Karpas-422 (cell line): ENCODE results near the gene SELENOS. TPM values are rescaled to one million over a fixed set of nuclear protein-coding genes. Genes with fewer than 3 reads are reported as not detected.

Experiments used
- DNase-seq: peaks from one replicate; pipeline ENCODE4 v3.0.0-alpha.2; 2015
- H2AFZ ChIP-seq: fragments of 200-600 bp; sonication (generic); 2 replicates; pipeline ENCODE4 v1.6.1; 2014; ENCODE audit warnings: antibody characterized with exemption, low read length, mixed read lengths
- H3K27ac ChIP-seq: fragments of 200-600 bp; sonication (generic); 2 replicates; pipeline ENCODE4 v1.5.1; 2014; ENCODE audit warnings: mild to moderate bottlenecking, low read length, moderate library complexity
- H3K27me3 ChIP-seq: fragments of 200-600 bp; sonication (generic); 2 replicates; pipeline ENCODE4 v1.6.1; 2014; ENCODE audit warnings: low read length, mixed read lengths
- H3K36me3 ChIP-seq: fragments of 200-600 bp; sonication (generic); 2 replicates; pipeline ENCODE4 v1.6.1; 2014; ENCODE audit warnings: low read length, mixed read lengths; ENCODE audit not compliant: insufficient read depth
- H3K4me1 ChIP-seq: fragments of 200-600 bp; sonication (generic); 2 replicates; pipeline ENCODE4 v1.6.1; 2014; ENCODE audit warnings: mild to moderate bottlenecking, low read length, mixed read lengths
- H3K4me2 ChIP-seq: fragments of 200-600 bp; sonication (generic); 2 replicates; pipeline ENCODE4 v1.6.1; 2014; ENCODE audit warnings: low read length, low read depth, mild to moderate bottlenecking; ENCODE audit not compliant: poor library complexity, severe bottlenecking
- H3K4me3 ChIP-seq: fragments of 200-600 bp; sonication (generic); 2 replicates; pipeline ENCODE4 v1.5.1; 2014; ENCODE audit warnings: mild to moderate bottlenecking, antibody characterized with exemption, low read length, mixed read lengths
- H3K79me2 ChIP-seq: fragments of 200-600 bp; sonication (generic); 2 replicates; pipeline ENCODE4 v1.6.1; 2014; ENCODE audit warnings: mild to moderate bottlenecking, low read length, mixed read lengths
- H3K9ac ChIP-seq: fragments of 200-600 bp; sonication (generic); 2 replicates; pipeline ENCODE4 v1.6.0; 2014; ENCODE audit warnings: low read length
- H3K9me2 ChIP-seq: fragments of 200-600 bp; sonication (generic), shearing (Covaris generic); replicated peaks from 2 replicates; pipeline ENCODE4 v1.6.0; 2014; ENCODE audit warnings: mild to moderate bottlenecking, low read length, moderate library complexity; ENCODE audit not compliant: insufficient read depth
- H3K9me3 ChIP-seq: fragments of 300-700, 200-600 bp; sonication (generic); 2 replicates; pipeline ENCODE4 v1.6.1; 2014; ENCODE audit warnings: low read length, mixed read lengths
- H4K20me1 ChIP-seq: fragments of 200-600 bp; sonication (generic); 2 replicates; pipeline ENCODE4 v1.6.1; 2014; ENCODE audit warnings: mild to moderate bottlenecking, antibody characterized with exemption, low read length, low read depth; ENCODE audit not compliant: insufficient read depth
- total RNA-seq: library from RNA; depleted of rRNA; stranded (reverse); fragments of >200 nt; shearing (Covaris generic); gene quantifications from 2 replicates; pipeline ENCODE4 v1.2.3, GENCODE V29; 2014; ENCODE audit warnings: low replicate concordance

SELENOS gene
- total RNA-seq, 1 experiment from 2014 or later = 14.9 TPM

DNA sequence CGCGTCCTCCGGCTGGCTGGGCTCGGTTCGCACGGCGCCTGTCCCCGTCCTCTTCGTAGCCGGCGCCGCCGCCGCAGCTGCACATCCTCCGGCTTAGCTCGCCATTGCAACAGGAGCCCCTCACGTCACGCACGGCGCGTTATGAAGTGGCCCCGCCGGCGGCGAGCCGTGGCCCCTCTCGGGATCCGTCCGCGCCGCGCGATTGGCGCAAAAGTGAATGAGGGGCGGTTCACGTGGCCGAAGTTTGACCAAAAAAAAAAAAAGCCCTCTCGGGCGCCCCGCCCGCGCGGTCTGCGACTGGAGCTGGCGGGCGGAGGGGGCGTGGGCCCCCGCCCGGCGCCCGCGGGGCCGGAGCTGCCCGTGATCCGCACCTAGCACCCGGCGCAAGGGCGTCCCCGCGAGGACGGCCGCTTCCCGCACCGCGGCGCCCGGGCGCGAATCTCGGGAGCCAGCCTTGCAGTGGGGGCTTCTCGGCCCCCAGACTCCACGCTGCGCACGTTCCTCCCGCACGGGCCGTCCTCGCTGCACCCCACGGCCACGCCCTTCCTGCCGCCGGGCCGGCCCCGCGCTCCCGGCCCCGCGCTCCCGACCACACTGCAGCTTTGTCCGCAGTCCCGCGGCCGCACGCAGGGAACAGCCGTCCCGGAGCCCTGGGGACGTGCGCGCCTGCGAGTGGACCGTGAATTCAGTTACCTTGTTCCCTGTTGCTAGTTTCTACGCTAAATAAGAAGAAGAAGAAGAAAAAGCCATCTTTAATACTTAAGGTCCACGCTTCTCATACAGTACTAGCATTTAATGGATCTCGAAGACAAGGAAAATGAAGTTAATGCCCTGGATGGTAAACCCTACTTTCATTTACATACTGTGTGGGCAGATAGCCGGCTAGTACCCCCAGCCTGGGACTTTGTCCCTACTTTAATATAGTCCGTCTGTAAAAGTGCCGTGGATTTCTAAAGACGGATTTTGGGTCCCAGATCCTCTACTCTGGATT is 25.2 kb downstream of the SELENOS start, which contains the start of gene CHSY1:
Gene CHSY1, minus strand, starts transcription at position 219 of the 991 bp plus-strand sequence. CDS start 592 bp downstream, outside the sequence.
- no peaks in the 10 kb centered on the region; the same call in 1 of the 2 replicates for H3K27me3 ChIP-seq
- H2AFZ ChIP-seq = peak within 1 kb of the TSS; percentile 80
- peak within 1 kb of the TSS; percentile 80 for H3K9ac ChIP-seq
- peaks cover 11% of the 10 kb centered on the region for H3K79me2 ChIP-seq
- H3K4me1 ChIP-seq = peaks cover 31% of the 10 kb centered on the region
- no peaks in the 10 kb centered on the region; the same call in 1 of the 2 replicates for H3K36me3 ChIP-seq
- H3K27ac ChIP-seq = no peak within 1 kb of the TSS
- H3K4me3 ChIP-seq = peak within 1 kb of the TSS; percentile 86
- no peaks in the 10 kb centered on the region for H3K9me2 ChIP-seq
- no peaks in the 10 kb centered on the region for H3K9me3 ChIP-seq
- H4K20me1 ChIP-seq = peaks cover 28% of the 10 kb centered on the region
- H3K4me2 ChIP-seq = peak within 1 kb of the TSS; percentile 97
- DNase-seq = peak; percentile 94

DNA sequence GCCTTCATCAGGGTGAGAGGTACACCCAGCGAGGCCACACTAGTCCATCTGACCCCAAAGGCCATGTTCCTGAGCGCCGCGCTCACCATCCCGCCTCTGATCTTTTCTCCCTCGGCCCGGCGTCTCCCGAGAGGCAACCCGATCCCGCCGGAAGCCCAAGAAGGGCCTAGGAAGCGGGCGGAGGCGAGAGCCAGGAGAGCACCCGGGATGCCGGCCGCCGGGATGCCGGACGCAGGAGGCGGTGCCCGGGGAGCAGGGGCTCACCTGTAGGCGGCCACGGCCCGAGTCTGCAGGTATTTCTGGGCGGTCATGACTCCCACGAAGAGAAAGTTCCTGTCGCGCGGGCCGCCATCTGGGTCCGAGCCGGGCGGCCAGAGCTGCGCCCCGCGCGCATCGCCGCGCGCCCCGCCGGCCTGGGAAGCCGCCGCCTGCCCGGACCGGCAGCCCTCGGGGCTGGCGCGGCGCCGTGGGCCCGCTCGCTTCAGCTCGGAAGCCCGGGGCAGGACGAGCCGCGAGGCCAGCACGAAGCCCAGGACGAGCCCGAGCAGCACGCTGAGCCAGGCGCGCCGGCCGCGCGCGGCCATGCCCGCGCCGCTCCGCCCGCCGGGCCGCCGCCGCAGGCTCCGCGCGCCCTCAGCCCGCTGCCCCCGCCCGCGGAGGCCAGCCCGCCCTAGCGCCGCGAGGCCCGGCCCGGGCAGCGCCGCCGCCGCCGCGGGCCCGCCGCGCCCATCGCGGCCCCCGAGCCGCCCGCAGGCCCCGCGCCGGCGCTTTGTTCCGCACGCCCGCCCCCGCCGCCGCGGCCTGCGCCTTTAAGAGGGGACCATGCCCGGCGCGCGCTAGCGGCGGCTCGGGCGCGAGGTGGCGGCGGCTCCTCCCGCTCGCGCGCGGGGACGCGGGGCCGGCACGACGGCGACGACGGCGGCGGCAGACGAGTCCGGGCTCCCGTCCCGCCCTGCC is 26.1 kb downstream of the SELENOS start:
- H3K4me3 ChIP-seq = peak overlapping the region; percentile 86
- peaks cover 37% of the 10 kb centered on the region for H4K20me1 ChIP-seq
- H3K9me2 ChIP-seq = no peaks in the 10 kb centered on the region
- H3K79me2 ChIP-seq = peaks cover 11% of the 10 kb centered on the region
- peaks cover 40% of the 10 kb centered on the region for H3K4me1 ChIP-seq
- DNase-seq = no peak
- no peak overlapping the region for H3K27ac ChIP-seq
- H3K27me3 ChIP-seq = no peaks in the 10 kb centered on the region; the same call in 1 of the 2 replicates
- H3K36me3 ChIP-seq = no peaks in the 10 kb centered on the region; the same call in 1 of the 2 replicates
- peak overlapping the region; percentile 80 for H3K9ac ChIP-seq
- no peaks in the 10 kb centered on the region for H3K9me3 ChIP-seq
- H2AFZ ChIP-seq = peak overlapping the region; percentile 62
- H3K4me2 ChIP-seq = peak overlapping the region; percentile 97

DNA sequence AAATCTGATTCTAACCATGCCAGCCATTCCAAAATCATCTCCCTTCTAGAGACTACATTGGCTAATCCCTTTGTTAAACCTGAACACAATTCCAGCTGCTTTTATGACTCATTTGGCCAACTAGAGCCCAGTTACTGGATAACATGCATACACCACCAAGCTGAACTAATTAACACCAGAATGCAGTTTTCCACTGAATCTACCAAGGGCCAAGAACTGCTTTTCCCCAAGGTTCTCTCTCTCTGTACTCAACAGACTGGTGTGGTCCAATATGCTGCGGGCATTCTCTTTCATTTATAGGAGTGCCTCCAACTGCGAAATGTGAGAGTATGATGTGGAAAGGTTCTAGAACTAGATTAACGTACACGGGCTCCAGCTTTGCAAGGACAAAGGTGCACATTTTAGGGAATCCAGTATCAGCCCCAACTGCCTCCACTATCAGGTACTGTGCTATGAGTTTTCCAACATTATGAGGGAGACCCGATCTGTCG is 26.9 kb downstream of the SELENOS start:
- Histone ChIP-seq H3K36me3 (no peaks in the 10 kb centered on the region; the same call in 1 of the 2 replicates), H3K9ac (peak overlapping the region; percentile 80), H3K4me1 (peaks cover 42% of the 10 kb centered on the region), H4K20me1 (peaks cover 45% of the 10 kb centered on the region), H3K4me2 (peak overlapping the region; percentile 94), H3K9me2 (no peaks in the 10 kb centered on the region), H2AFZ (no peak overlapping the region), H3K4me3 (peak overlapping the region; percentile 84), H3K9me3 (no peaks in the 10 kb centered on the region), H3K79me2 (peaks cover 12% of the 10 kb centered on the region), H3K27me3 (no peaks in the 10 kb centered on the region; the same call in 1 of the 2 replicates), H3K27ac (no peak overlapping the region)
- DNase-seq = no peak

DNA sequence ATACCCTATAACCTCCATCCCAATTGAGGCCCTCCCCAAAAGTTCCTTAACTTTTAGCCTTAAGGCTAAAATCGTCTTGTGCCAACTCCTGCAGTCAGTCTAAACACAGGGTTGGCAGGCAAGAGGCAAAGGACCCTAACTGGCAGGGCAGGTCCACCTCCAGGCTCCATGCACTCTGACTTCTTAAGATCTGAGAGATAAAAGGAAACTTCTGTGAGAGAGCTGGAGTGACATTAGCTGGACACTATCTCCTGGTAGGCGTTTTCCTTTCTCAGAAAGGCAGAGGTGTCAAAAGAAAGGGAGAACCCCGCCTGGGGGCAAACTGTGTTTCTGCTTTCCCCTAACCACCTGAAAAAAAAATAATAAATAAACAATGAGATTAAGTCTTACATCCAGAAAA is 29.0 kb downstream of the SELENOS start:
- Histone ChIP-seq H3K27ac (no peak overlapping the region), H3K79me2 (peaks cover 26% of the 10 kb centered on the region), H3K9me2 (no peaks in the 10 kb centered on the region), H3K9me3 (no peaks in the 10 kb centered on the region), H2AFZ (no peak overlapping the region), H4K20me1 (peaks cover 55% of the 10 kb centered on the region), H3K9ac (no peak overlapping the region), H3K4me1 (peaks cover 46% of the 10 kb centered on the region), H3K4me2 (no peak overlapping the region), H3K4me3 (no peak overlapping the region), H3K36me3 (no peaks in the 10 kb centered on the region; the same call in 1 of the 2 replicates), H3K27me3 (no peaks in the 10 kb centered on the region; the same call in 1 of the 2 replicates)
- DNase-seq = no peak

DNA sequence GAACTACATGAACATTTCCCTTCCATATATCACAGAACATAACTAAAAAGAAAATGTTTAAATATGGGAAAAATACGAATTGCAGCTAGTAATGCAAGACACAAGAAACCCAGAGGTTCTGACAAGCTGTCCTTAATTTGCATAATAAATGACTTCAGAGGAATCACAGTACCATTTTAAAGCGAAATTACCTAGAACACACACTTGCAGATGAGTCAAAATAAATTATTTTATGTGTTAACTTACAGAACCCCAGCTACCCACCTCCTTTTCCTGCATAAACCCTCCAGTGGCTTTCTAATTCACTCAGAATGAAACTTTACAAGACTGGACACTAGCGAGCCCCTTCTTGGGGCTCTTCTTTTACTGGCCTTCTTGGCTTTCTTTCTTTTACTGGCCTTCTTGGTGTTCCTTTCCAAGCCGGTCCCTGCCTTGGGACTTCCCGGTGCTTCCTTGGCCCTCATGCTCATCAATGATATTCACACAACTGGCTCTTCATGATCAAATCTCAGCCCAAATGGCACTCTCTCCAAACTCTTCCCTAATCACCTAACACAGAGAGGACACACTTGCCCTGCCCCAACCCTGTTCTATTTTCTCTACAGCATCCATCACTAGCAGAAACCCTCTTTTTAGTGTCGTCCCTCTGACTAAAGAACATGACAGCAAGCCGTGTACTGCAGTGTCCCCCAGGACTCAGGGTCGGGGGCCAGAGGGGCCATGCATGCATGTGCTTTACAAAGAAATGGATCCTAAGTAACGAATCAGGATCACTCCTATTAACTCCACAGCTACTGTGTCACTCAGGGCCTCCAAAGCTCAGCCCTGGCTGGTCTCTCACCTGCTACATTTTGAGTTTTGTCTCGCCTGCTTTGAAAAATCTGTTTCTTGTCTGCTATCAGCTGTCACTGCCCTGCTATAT is 30.2 kb downstream of the SELENOS start:
- Histone ChIP-seq H2AFZ (no peak overlapping the region), H3K27me3 (no peaks in the 10 kb centered on the region; the same call in 1 of the 2 replicates), H3K9me3 (no peaks in the 10 kb centered on the region), H4K20me1 (peaks cover 57% of the 10 kb centered on the region), H3K36me3 (no peaks in the 10 kb centered on the region; the same call in 1 of the 2 replicates), H3K9ac (no peak overlapping the region), H3K27ac (no peak overlapping the region), H3K79me2 (peaks cover 36% of the 10 kb centered on the region), H3K4me3 (no peak overlapping the region; the same call in 1 of the 2 replicates), H3K9me2 (no peaks in the 10 kb centered on the region), H3K4me2 (peak overlapping the region; percentile 33), H3K4me1 (peaks cover 50% of the 10 kb centered on the region)
- no peak for DNase-seq

DNA sequence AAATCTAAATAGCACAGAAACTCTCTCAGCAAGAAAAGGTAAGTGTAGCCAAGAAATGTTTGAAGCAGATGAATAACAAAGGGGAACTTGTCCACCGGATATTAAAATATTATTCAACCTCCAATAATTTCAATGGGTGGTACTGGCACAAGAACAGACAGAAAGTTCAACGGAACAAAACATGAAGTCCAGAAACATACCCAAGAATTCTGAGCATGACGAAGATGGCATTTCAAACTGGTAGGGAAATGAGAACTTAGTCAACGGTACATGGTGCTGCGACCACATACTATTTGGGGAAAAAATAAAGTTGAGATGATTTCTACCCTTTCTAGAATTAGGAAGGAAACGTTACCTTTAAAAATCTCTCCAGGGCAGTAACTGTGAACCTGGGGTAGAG is 30.9 kb downstream of the SELENOS start:
- Histone ChIP-seq H3K9me3 (no peaks in the 10 kb centered on the region), H3K79me2 (peaks cover 41% of the 10 kb centered on the region), H3K4me3 (no peak overlapping the region), H3K27me3 (no peaks in the 10 kb centered on the region; the same call in 1 of the 2 replicates), H3K9ac (no peak overlapping the region), H3K9me2 (no peaks in the 10 kb centered on the region), H3K4me2 (peak overlapping the region; percentile 33), H3K36me3 (no peaks in the 10 kb centered on the region; the same call in 1 of the 2 replicates), H3K27ac (no peak overlapping the region), H3K4me1 (peaks cover 51% of the 10 kb centered on the region), H2AFZ (no peak overlapping the region), H4K20me1 (peaks cover 58% of the 10 kb centered on the region)
- no peak for DNase-seq
